ENCODE measurements around the gene SLFN11. TPM values are rescaled to one million over a fixed set of nuclear protein-coding genes. Genes with fewer than 3 reads are reported as not detected.

The SLFN11 gene
- total and polyA plus RNA-seq, 2 of the 8 experiments (the other 6 are each of a cell fraction or from before 2014, with no cell fraction given) = 0.11 to 0.28 TPM

DNA sequence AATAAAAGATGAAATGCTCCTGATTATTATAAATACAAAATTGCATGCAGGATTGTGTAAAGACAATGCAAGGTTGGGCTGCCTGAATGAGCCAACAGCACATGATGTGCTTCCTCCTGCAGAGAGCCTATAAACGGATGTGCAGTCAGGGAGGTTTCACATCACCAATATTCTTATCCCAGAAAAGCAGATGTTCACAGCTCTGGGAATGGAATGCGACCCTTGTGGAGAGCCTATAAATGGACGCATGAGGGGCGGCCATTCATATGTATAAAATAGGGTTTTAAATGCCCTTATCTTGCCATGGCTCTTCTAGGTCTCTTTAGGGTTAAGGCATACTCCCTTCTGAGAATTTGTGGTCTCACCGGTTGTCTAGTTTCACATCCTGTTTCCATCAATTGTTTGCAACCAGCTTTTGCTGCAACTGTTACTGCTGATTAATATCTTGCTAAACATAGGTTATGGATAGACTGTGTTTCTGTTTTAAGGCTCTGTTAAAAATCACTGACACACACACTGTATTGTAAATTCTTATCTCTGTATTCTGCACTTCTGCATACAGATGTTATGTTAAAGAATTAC, 31.9 kb downstream of the SLFN11 start (continued):
- no peak for TF ChIP-seq SP2 (IDR thresholded peaks at IDR 0.05; ENCODE audit: low read length)
- TF ChIP-seq, protein P1, sequence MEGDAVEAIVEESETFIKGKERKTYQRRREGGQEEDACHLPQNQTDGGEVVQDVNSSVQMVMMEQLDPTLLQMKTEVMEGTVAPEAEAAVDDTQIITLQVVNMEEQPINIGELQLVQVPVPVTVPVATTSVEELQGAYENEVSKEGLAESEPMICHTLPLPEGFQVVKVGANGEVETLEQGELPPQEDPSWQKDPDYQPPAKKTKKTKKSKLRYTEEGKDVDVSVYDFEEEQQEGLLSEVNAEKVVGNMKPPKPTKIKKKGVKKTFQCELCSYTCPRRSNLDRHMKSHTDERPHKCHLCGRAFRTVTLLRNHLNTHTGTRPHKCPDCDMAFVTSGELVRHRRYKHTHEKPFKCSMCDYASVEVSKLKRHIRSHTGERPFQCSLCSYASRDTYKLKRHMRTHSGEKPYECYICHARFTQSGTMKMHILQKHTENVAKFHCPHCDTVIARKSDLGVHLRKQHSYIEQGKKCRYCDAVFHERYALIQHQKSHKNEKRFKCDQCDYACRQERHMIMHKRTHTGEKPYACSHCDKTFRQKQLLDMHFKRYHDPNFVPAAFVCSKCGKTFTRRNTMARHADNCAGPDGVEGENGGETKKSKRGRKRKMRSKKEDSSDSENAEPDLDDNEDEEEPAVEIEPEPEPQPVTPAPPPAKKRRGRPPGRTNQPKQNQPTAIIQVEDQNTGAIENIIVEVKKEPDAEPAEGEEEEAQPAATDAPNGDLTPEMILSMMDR (IDR thresholded peaks at IDR 0.05; ENCODE audit: control extremely low read depth in 1 of 3, insufficient read depth in 1 of 3, low read depth in 1 of 3, low read length in 3 of 3) = no peak
- TF ChIP-seq HDAC2 (IDR thresholded peaks at IDR 0.05; ENCODE audit: borderline replicate concordance in 1 of 2, low read depth in 2 of 2, low read length in 2 of 2) = no peak
- TF ChIP-seq TAF1 (IDR thresholded peaks at IDR 0.05; ENCODE audit: low read depth, low read length) = no peak
- TF ChIP-seq GABPA (IDR thresholded peaks at IDR 0.05; ENCODE audit: borderline replicate concordance, insufficient read depth, low read length) = no peak
- no peak for TF ChIP-seq HDAC6 (IDR thresholded peaks at IDR 0.05; ENCODE audit: low read depth, low read length)
- no peak for TF ChIP-seq MAFK (IDR thresholded peaks at IDR 0.05; ENCODE audit: low read depth, low read length)

Measured in H1 (cell line).